A549 (cell line): ENCODE data around the gene OPTN.

ENCODE experiments used
- CTCF ChIP-seq: fragments of >200 bp; sonication (Bioruptor Twin); formaldehyde crosslinking; IDR thresholded peaks from 3 replicates; pipeline ENCODE4 v1.5.1; 2016
- EP300 ChIP-seq, 2 experiments: fragments of >200 bp; sonication (Bioruptor Twin); formaldehyde crosslinking; IDR thresholded peaks; 2 replicates in 1 of 2; 3 replicates in 1 of 2; pipeline ENCODE4 v1.6.1; 2016 to 2017
- HMGXB4 ChIP-seq: fragments of 250-450 bp; sonication (Bioruptor Pico); IDR thresholded peaks from 2 replicates; pipeline ENCODE4 v1.5.0; 2021; ENCODE audit warnings: mild to moderate bottlenecking, moderate library complexity, borderline replicate concordance
- POLR2A ChIP-seq: IDR thresholded peaks from 2 replicates; pipeline ENCODE4 v1.6.1; 2012; ENCODE audit warnings: mild to moderate bottlenecking, low read length
- RAD21 ChIP-seq, 2 experiments: fragments of >200 bp in 1 of 2; sonication (Bioruptor Twin) in 1 of 2; formaldehyde crosslinking in 1 of 2; IDR thresholded peaks in 1 of 2; conservative IDR thresholded peaks in 1 of 2; 2 replicates in 1 of 2; 3 replicates in 1 of 2; pipeline ENCODE4 v1.6.1; 2012 to 2018; ENCODE audit warnings: inconsistent platforms in 1 of 2

- TF ChIP-seq RAD21 (conservative IDR thresholded peaks at IDR 0.05 in 1 of 2, IDR thresholded peaks at IDR 0.05 in 1 of 2) = no peak
- no peak for TF ChIP-seq POLR2A
- TF ChIP-seq HMGXB4 (CRISPR knock-in tag) = no peak
- TF ChIP-seq CTCF = no peak
- TF ChIP-seq EP300 (IDR thresholded peaks at IDR 0.05) = no peak
Measured at GRCh38 chr10:13068071-13068470, 31.9 kb upstream of the OPTN start.
